SIG-M5 treated with dmso at 0.1 percent for 504 hours (cell line): ENCODE data around the gene PSMD14.
"Not testable (repeated sequence)": the region's sequence is repeated elsewhere in the genome, so short reads cannot be mapped to it uniquely, and the experiment has no call there.

Source experiments
- DNase-seq: peaks from one replicate; lab custom pipeline; 2025; ENCODE audit not compliant: unreplicated experiment; lab: John Stamatoyannopoulos, UW

PSMD14 gene

DNA sequence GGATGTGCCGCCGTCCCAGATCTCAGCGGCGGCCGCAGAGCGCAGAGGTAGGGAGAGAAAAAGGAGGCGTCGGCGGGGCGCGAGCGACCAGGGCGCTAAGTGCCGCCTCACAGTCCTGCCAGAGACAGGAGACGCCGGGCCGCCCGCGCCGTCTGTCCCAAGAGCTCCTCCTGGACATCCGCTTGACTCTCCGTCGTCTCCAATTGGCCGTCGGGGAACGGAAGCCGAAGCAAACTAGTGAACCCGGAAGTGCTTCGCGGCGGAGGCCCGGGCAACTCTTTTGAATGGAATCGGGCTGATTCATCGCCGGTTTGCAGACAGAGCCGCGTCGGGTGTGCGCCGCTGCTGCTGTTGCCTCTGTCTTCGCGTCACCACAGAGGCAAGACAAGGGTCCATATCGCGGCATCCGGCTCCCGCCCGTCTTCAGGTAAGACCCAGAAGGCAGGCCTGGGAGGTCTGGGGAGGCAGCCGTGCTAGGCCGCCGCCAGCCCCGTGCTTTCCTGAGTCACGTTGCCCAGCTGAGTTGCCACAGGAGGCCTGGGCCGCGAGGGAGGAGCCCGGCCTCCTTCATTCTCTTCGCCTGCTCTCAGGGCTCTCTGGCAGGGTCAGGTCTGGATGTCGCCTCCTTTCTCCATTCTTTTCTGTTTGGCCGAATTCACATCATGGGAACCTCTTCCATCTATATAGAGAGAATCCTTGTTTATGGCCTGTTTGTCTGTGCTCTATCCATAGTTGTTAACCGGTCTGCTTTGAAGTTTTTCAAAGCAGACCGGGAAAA is at the start of gene PSMD14:
Gene PSMD14, plus strand, starts transcription at position 248 of the 778 bp plus-strand sequence. CDS start 10,401 bp downstream, outside the sequence.
- DNase-seq: peak; percentile 95

DNA sequence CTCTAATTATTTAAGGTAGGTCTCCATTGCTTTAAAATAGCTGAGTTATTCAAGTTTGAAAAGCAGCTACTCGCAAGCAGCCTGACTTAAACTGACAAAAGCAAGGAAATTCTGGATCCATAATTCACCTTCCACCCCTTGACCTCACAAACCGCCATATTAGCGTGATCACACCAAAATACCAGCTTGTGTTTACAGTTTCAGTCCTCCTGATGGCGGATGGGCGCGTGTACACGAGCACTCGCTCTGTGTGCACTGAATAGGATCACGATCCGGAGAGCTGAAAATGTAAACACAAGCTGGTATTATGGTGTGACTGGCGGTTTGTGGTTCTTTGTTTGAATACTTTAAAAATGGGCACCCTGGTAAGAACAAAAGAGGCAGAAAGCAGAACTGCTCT is 42.4 kb upstream of the PSMD14 start:
- no peak for DNase-seq

DNA sequence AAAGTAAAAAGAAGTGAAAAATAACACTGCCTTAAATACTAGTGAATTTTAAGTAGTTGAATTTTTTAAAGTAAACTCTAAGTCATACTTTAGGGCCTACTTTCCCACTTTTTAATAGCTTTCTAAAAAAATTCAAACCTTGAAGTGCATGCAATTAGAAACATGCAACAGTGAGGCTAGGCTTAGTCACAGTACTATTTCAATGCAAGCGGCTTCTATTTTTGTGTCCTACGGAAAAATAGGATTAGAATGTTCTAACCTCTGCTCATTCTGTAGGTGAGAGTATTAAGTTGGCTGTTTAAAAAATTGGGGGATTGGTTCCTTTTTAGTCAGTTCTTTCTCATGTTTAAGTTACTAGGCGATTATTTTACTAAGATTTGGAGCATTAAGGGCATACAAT is 39.1 kb upstream of the PSMD14 start:
- DNase-seq: no peak

DNA sequence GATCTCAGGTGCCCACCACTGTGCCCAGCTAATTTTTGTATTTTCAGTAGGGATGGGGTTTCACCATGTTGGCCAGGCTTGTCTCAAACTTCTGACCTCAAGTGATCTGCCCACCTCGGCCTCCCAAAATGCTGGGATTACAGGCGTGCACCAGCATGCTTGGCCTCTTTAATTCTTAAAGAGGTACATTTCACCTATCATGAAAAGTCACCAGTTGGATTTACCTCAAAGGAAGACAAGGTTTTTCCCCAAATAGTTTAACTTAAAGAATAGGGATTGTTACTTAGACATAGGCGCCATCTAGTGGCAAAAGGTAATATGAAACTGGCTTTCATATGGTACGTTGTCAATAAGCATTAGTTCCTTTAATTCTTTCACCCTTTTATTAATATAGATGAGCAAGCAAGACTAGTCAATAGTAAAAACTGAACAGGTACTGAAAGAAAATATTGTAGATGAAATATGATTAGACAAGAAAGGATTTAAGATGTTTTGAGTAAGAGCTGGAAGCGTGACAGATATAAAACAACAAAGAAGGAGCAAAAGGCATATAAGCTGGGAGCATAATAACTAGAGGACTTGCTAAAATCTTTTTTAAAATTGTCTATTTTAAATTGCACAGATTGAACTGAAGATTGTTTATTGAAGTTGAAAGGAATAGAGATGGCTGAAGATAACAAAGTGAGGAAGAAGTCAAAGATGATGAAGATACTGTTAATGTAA is 35.0 kb upstream of the PSMD14 start:
- DNase-seq: peak; percentile 57

DNA sequence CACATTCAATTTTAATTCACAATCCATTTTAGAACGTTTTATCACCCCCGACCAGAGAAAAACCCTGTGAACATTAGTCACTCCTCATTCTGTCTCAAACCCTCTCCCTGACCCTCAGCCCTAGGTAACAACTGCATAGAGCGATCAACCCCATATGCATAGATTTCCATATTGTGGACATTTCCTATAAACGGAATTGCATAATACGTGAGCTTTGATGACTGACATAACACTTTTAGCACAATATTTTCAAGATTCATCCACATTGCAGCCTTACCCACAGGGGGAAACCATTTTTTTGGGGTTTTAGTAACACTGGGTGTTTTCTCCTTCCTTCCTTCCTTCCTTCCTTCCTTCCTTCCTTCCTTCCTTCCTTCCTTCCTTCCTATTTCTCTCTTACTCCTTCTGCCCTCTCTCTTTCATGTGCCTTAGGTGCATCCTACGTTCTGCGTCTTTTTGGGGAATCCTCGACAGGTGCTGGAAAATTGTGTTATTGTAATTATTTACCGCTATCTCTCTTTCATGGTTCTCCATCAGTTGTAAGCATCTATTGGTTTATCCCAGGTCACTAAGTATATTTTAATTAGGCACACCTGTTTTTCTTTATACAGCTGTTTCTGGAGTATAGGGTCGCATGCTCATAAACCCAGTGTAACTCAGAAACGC is 29.5 kb upstream of the PSMD14 start:
- not testable (repeated sequence) for DNase-seq

DNA sequence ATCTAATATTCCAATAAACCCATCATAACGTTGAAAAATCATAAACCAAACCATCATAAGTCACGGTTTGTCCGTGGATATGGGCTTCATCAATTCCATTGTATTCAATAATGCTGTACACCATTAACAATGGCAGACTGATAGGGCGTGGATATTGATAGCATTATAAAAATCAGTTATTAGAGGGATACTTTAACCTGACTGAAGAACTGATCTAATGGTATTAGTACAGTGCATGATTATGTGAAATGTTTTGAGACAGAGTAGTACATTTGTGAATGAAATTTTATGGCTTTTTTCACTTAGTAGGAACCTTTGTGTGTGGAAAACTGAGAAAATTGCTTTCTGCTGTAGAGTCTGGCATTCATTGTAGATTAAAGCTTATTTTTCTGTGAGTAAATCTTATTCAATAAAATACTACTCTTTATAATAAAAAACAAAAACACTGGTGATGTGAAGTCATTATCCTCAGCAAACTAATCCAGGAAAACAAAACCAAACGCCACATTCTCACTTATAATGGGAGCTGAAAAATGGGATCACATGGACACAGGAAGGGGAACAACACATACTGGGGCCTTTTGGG is 28.9 kb upstream of the PSMD14 start:
- DNase-seq: not testable (repeated sequence)

DNA sequence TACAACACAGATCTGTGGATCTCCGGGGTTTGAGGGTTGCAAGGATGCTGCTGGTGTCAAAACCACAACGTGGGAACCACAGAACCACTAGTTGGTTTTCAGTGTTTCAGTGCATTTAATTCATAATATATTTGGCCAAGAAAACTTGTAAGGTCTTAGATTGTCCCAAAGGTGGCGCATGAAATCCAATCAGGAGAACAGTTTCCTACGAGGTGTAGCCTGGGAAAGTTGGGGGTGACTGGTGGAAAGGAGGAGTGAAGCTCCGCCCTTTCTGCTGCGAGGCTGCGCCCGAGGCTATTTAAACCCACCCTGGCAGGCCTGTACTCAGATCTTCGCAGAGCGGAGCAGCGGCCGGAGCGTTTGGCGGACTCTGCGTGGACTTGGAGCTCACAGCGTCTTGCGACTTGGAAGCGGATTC is 27.3 kb upstream of the PSMD14 start:
- DNase-seq: not testable (repeated sequence)

DNA sequence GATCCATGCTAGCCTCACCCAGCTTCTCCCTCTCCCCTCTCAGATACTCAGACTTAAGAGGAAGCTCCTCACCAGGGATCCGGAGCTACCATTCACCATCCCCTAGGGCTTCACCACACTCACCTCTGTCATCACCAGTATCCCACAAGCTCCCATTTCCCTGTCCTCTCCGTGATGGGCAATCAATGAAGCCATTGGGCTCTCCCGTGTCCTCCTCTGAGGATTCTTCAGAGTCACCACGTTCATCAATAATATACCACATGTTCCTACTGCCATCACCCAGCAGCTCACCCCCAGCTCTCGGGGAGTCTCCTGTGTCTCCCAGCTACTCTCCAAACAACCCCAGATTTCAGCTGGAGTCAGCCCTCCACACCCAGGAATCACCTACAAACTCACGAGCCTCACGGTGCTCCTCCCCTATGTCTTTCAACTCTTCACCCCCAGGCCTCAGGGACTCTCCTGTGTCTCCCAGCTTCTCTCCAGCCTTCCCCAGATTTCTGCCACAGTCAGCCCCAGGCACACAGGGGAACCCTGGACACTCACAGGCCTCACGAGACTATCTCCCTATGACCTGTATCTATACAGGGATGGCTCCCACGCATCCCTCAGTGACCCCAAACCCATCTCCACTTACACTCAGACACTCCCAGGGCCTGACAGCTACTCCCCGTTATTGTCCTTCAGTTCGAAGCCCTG is 26.5 kb upstream of the PSMD14 start:
- not testable (repeated sequence) for DNase-seq

DNA sequence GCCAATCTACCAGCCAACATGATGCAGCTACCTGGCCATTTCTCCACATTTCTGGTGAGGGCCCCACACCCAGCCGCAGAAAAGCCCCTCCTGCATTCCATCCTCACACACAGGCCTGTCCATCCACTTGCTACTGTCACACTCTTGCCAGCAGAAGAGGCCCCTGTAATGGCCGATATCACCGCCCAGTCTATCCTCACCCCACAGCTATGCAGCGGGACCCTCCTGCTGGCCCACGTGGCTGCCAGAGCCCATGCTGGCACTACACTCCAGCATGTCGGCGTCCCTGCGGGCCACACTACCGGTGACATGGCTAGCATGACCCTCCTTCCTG is 25.9 kb upstream of the PSMD14 start:
- DNase-seq: not testable (repeated sequence)

DNA sequence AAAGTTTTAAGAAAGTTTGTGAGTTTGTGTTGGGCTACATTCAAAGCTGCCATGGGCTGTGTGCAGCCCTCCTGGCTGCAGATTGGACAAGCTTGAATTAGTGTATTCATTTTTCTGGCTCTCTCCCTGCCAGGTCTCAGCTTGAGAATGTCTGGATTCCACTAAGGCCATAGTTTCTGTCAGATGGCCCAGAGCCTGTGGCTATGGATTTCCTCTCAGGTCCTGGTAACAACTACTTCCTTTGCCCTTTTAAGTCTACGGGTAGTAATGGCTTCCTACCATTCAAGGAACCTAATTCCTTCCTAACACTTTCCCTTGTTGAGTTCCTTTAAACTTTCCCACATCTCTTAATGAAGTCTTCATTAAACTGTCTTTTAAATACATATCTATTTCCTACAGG is 24.3 kb upstream of the PSMD14 start:
- no peak for DNase-seq

DNA sequence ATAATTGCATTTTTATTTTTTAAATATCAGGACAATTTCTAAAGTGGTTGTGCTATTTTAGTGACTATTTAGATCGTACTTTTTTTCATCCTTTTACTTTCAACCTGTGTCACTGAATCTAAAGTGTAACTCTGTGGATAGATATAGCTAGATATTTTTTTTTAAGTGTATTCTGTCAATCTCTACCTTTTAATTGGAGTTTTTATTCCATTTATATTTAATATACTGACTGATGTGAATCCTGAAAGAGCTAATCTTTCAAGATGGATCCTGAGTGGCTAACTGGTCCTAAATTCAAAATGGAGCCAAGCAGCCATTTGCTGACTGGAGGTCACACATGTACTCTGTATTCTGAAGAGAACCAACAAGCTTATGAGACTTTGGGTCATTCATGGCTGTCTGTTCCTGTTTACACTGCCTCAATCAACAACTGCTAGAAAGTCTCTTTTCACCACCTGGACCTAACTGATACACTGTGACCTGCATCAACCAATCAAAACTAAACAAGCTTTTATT is 4.6 kb upstream of the PSMD14 start:
- no peak for DNase-seq

DNA sequence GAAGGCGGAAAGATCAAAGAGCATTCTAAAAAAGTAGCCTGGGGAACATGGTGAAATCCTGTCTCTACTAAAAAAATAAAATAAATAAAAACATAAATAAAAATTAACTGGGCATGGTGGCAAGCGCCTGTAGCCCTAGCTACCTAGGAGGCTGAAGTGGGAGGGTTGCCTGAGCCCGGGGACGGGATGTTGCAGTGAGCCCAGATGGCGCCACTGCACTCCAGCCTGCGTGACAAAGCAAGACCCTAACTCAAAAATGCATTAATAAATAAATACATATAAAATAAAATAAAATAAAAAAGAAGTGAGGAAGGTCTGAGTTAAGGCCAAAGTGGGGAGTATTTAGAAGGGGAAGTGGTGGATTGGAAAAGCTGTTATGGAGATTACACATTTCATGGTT is 1.3 kb upstream of the PSMD14 start:
- peak; percentile 27 for DNase-seq

DNA sequence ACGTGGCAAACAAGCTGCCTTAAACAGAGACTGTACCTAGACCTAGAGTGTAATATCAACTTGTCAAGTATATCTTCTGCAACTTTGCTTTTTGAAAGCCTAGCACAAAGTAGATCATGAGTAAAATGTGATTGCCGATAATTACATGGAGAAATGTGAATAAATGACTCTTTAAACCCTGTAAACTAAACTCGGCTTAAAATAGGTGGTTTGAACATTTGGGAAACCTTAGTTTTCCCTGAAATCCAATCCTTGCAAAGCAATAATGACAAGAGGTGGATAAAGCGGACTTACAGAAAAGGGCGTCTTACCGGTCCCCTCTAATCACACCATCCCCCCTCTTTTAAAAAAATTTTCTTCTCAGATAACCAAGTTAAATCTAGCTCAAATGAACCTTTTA is 549 bp upstream of the PSMD14 start:
- peak; percentile 13 for DNase-seq

DNA sequence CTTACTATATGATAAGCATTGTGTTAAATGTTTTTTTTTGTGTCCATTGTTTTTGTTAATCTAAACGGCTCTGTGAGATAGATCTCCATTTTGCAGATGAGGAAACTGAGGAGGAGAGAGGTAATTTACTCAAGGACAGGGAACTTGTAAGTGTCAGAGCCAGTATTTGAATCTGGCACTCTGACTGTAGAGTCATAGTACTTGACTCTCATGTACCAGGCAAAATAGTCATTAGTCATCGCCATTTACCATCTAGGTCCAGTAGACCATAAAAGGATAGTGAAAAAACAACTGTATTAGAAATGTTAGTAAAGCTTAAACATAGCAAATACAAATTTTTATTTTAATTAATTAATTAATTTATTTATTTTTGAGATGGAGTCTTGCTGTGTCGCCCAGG is 4.8 kb downstream of the PSMD14 start:
- DNase-seq: no peak

DNA sequence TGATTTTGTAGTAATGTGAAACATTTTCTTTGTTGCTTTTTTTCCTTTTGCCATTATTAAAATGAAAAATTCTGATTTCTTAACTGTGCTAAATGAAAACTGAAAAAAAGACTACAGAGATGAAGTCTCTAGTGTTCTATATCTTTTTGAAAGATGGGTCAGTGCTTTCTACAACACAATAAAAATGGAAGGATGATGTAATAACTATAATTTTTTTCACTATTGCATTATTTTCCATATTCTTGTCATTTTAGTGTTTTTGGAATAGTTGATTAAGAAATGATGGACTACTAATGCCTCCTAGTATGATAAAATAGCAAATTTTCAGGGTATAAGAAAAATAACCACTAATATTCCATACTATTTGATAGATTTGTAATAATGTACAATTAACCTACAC is 7.2 kb downstream of the PSMD14 start:
- no peak for DNase-seq

DNA sequence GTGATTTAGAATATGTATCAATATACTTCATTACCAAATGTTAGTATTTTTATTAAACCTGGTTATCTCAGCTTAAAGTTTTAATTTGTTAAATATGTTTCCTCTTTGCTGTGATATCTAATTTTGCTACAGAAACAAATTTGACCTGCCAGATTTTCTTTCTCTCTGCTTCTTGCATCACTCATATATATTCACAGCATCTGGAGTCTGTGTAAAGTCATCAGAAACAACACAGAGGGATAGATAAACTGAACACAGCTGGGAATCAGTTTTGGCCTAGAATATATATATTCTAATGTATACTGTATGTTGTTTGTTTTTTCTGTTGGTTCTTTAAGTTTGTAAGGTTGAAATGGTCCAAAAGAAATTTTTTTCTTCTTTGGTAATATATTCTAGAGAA is 8.5 kb downstream of the PSMD14 start:
- DNase-seq: no peak

DNA sequence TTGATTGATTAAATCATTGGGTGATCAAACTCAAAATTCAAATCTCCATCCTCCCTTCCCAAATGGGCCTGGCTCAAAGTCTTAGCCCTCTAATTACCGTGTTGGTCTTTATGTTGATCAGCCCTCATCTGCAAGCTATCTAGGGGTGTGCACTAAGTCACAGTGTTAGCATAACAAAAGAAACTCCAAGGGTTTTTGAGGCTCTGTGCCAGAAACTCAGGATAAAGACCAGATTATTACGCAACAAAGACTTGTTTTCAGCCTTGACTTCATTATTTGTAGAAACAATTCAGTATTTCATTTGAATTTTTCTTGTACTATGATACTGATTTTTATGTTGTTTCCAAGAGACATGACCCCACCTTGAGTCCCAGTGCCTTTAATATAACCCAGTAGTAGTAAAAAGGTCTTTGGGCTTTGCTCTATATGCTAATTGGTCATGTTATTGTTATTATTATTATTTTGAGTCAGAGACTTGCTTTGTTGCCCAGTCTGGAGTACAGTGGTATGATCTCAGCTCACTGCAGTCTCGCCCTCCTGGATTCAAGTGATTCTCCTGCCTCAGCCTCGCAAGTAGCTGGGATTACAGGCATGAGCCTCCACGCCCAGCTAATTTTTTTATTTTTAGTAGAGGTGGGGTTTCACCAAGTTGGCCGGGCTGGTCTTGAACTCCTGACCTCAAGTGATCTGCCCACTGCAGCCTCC is 13.9 kb downstream of the PSMD14 start:
- no peak for DNase-seq

DNA sequence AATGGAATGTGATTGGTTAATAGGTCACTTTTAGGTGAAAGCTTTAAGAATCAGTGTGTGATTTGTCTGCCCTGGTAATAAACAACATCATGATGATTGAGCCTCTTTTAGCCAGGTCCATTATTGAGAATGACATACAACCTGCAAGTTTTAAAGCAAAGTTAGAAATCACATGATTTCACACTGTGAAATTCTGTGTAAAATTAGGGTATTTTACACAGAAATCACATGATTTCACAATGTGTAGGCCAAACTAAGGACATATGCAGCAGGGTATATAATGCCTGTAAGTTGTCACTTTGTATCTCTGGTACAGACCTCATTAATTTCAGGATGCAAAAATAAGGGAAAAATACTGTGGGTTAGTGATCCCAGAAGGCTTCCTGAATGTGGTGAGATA is 16.7 kb downstream of the PSMD14 start:
- DNase-seq: no peak

DNA sequence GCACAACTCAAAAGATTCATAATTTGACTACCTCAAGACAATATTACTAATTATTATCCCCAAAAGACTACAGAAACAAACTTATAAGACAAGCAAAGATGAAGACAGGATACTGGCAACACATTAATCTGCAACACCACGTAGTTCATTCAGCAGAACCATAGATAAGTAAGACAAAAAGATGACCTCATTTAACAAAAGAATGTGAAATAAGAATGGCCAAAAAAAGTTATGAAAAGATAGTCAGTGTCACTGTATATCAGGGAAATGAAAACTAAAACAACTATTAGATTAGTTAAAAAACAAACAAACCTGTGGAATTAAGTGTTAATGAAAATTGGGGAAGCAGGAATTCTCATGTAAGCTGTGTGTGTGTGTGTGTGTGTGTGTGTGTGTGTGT is 19.4 kb downstream of the PSMD14 start:
- DNase-seq: no peak

DNA sequence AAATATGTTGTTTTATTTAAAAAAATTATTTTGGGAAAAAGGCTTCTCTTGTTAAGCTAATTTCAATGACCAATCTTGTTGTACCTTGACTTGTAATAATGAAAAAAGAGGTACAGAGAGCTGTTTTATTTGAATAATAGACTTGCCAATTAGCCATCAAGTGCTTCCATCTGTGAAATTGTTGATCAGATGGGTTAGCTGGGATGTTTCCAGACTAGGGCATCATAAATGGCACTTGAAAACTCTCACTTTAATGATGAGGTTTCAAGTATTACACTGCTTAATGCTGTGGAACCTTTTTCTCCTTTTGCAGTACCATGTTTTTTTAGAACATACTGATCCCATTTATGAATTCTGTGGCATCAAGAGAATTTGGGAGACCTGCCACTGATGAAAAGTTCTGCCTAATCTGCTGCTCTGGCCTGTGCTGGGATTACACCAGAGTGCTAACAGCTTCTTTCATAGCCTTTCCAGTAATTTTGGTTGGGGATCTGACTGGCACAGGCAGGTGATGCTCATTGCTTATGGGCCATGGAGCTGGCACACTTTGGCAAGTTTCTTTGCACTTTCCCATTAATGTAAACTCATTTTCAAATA is 24.2 kb downstream of the PSMD14 start:
- DNase-seq: no peak
